HepG2 (cell line): Measurements from ENCODE around the gene ERBB4. TPM values are rescaled to one million over a fixed set of nuclear protein-coding genes. Genes with fewer than 3 reads are reported as not detected.

Experiments
- ATAC-seq: fragments of 200-7000 bp; cut with Tn5 transposase; 3 replicates; pipeline ENCODE4 v1.9.1; 2020; ENCODE audit warnings: mild to moderate bottlenecking, moderate library complexity
- BruUV-seq: library from RNA; stranded (reverse); fragments of 400-500 nt; replicated peaks from 2 replicates; lab custom pipeline; 2021; lab: Mats Ljungman, UMichigan
- CTCF ChIA-PET: fragments of 300-600 bp; formaldehyde crosslinking; extraction: SDS; loops from one replicate; lab custom pipeline; 2021; ENCODE audit warnings: low total read pairs, inconsistent platforms, low intra/inter-chr PET ratio; lab: Yijun Ruan, JAX
- POLR2A ChIA-PET: fragments of 350-600 bp; sonication (Branson Sonifier 250); formaldehyde crosslinking; loops from one replicate; lab custom pipeline; 2020; ENCODE audit warnings: antibody characterized with exemption, inconsistent platforms; lab: Yijun Ruan, JAX
- DNase-seq: peaks from one replicate; pipeline ENCODE4 v3.0.0-alpha.2; 2015; ENCODE audit warnings: low spot score
- FAIRE-seq: peaks from 3 replicates; lab custom pipeline; 2011; peaks lifted over from hg19 to GRCh38; lab: Jason Lieb, UNC
- H2AFZ ChIP-seq: one replicate; pipeline ENCODE4 v1.6.1; 2011; ENCODE audit warnings: low read length, inconsistent platforms
- H3K27ac ChIP-seq: fragments of 300-600 bp; 3 replicates; pipeline ENCODE4 v1.8.0; 2011; ENCODE audit warnings: mixed run types, mild to moderate bottlenecking, mixed read lengths, low read length, inconsistent platforms; ENCODE audit not compliant: insufficient read depth; ENCODE audit errors: extremely low read length
- H3K27me3 ChIP-seq, 2 experiments: fragments of 200-600 bp in 1 of 2; 2 replicates in 1 of 2; 3 replicates in 1 of 2; pipeline versions ENCODE4 v1.6.0 to v1.8.0; 2011; ENCODE audit warnings: low read length in 2 of 2, mild to moderate bottlenecking in 2 of 2, moderate library complexity in 2 of 2, inconsistent platforms in 1 of 2; ENCODE audit not compliant: insufficient read depth in 2 of 2, control insufficient read depth in 1 of 2
- H3K36me3 ChIP-seq, 2 experiments: fragments of 200-600 bp in 1 of 2; replicated peaks in 1 of 2; 2 replicates in 1 of 2; 3 replicates in 1 of 2; pipeline versions ENCODE4 v1.5.1 to v1.8.0; 2011; ENCODE audit warnings: low read length in 2 of 2, inconsistent platforms in 1 of 2; ENCODE audit not compliant: insufficient read depth in 2 of 2, control insufficient read depth in 1 of 2
- H3K4me1 ChIP-seq: 2 replicates; pipeline ENCODE4 v1.5.1; 2012; ENCODE audit warnings: low read length, inconsistent platforms; ENCODE audit not compliant: insufficient read depth
- H3K4me2 ChIP-seq: 2 replicates; pipeline ENCODE4 v1.6.0; 2011; ENCODE audit warnings: low read depth, low read length, inconsistent platforms
- H3K4me3 ChIP-seq, 3 experiments: fragments of 200-600 bp in 1 of 3; sonication (generic), shearing (Covaris generic) in 1 of 3; replicated peaks in 1 of 3; 2 replicates each; pipeline ENCODE4 v1.5.1; 2011 to 2016; ENCODE audit warnings: low read length in 3 of 3, inconsistent platforms in 2 of 3, low read depth in 2 of 3, mild to moderate bottlenecking in 2 of 3, control low read depth in 1 of 3, mixed read lengths in 1 of 3; ENCODE audit not compliant: insufficient read depth in 1 of 3
- H3K79me2 ChIP-seq: one replicate; pipeline ENCODE4 v1.6.1; 2011; ENCODE audit warnings: low read length, inconsistent platforms; ENCODE audit not compliant: insufficient read depth
- H3K9ac ChIP-seq: 2 replicates; pipeline ENCODE4 v1.6.0; 2011; ENCODE audit warnings: mild to moderate bottlenecking, low read depth, low read length, inconsistent platforms; ENCODE audit not compliant: insufficient read depth
- H3K9me3 ChIP-seq: 2 replicates; pipeline ENCODE4 v1.5.1; 2012; ENCODE audit warnings: mild to moderate bottlenecking, low read length
- H4K20me1 ChIP-seq: 2 replicates; pipeline ENCODE4 v1.6.0; 2011; ENCODE audit warnings: inconsistent platforms, mild to moderate bottlenecking, low read length, moderate library complexity; ENCODE audit not compliant: insufficient read depth
- HMGA1 ChIP-seq: sonication (generic); formaldehyde crosslinking; conservative IDR thresholded peaks from 2 replicates; pipeline ENCODE4 v1.4.0; 2020; ENCODE audit warnings: missing genetic modification reagents
- HNF4A ChIP-seq: sonication (generic); formaldehyde crosslinking; IDR thresholded peaks from 2 replicates; pipeline ENCODE4 v1.4.0; 2020; ENCODE audit warnings: missing genetic modification reagents
- PPARG ChIP-seq: conservative IDR thresholded peaks from 2 replicates; pipeline ENCODE4 v1.6.1; 2016; ENCODE audit warnings: missing biosample characterization, missing genetic modification reagents
- TARDBP ChIP-seq: sonication (generic); formaldehyde crosslinking; IDR thresholded peaks from 2 replicates; pipeline ENCODE4 v1.8.0; 2022; ENCODE audit warnings: mild to moderate bottlenecking, missing genetic modification reagents
- ZFP36L2 ChIP-seq: sonication (generic); formaldehyde crosslinking; IDR thresholded peaks from 2 replicates; pipeline ENCODE4 v1.4.0; 2020; ENCODE audit warnings: missing genetic modification reagents
- ZNF382 ChIP-seq: sonication (generic); formaldehyde crosslinking; IDR thresholded peaks from 2 replicates; pipeline ENCODE4 v1.5.0; 2020; ENCODE audit warnings: missing genetic modification reagents, mild to moderate bottlenecking, borderline replicate concordance
- ZNF740 ChIP-seq: sonication (generic); formaldehyde crosslinking; IDR thresholded peaks from 2 replicates; pipeline ENCODE4 v1.4.0; 2020; ENCODE audit warnings: missing genetic modification reagents
- WGBS: methylation state at CpG from one replicate; pipeline ENCODE4 v1.1.6; 2017; ENCODE audit warnings: low lambda C conversion rate; 5-methylcytosine and 5-hydroxymethylcytosine counted together
- in situ Hi-C: cut with HindIII; loops from 2 replicates; pipeline ENCODE4 v1.10.0; 2017; ENCODE audit warnings: low pct_unique_long_range_greater_than_20kb; ENCODE audit not compliant: extremely low pct_ligation_motif_present
- intact Hi-C: fragments of 100-400 bp; cut with micrococcal nuclease; formaldehyde crosslinking; loops from one replicate; pipeline ENCODE4 v1.10.0; 2022; ENCODE audit not compliant: unreplicated experiment
- polyA plus RNA-seq, 8 experiments: library from polyadenylated mRNA; depleted of rRNA in 3 of 8; stranded (reverse) in 7 of 8; unstranded in 1 of 8; fragments of >200 nt; fragmentation: Illumina TruSeq in 4 of 8; extraction: Trizol in 4 of 8; gene quantifications; 2 replicates each; pipeline versions ENCODE4 v1.2.1 to v1.2.3, GENCODE V29; 2011 to 2016; ENCODE audit warnings: low read depth in 4 of 8, missing spikeins in 1 of 8, mixed read lengths in 1 of 8; ENCODE audit not compliant: insufficient read depth in 1 of 8
- total RNA-seq, 5 experiments: library from RNA; depleted of rRNA; stranded (reverse); fragments of >200 nt; fragmentation: Illumina TruSeq; extraction: Trizol; gene quantifications; 2 replicates each; pipeline ENCODE4 v1.2.3, GENCODE V29; 2016; ENCODE audit warnings: low read depth in 1 of 5
- TF ChIP-seq, protein P1 (sequence below): sonication (generic); formaldehyde crosslinking; IDR thresholded peaks from 2 replicates; pipeline ENCODE4 v1.5.0; 2020; ENCODE audit warnings: mild to moderate bottlenecking, low read depth, missing genetic modification reagents, borderline replicate concordance
- TF ChIP-seq, protein P2 (sequence below): sonication (generic); formaldehyde crosslinking; IDR thresholded peaks from 2 replicates; pipeline ENCODE4 v1.5.0; 2020; ENCODE audit warnings: mild to moderate bottlenecking, missing genetic modification reagents

The ERBB4 gene
- total and polyA plus RNA-seq, 2 of the 13 experiments (the other 11 are each of a cell fraction or from before 2014, with no cell fraction given) = not detected

DNA sequence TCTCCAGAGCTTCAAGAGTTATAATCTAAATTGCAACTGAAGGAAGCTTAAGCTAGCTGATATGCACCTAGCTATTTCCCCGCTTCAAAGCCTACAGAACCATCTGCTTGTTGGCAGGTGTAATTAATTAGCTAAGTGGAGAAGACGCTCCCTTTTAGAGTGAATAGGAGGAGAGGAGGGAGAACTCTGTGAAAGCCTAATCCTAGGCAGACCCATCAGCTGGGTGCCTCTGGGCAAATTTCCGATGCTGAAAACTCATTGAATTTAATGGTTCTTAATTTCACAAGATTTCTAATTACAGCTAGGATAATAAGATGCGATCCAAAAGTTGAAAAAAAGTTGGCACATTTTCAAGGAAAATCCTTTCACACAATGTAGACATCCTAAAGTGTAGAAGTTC is 735.9 kb downstream of the ERBB4 start:
- CTCF ChIA-PET = no interaction called here
- H3K4me3 ChIP-seq = no peak overlapping the region
- no peaks in the 10 kb centered on the region for H3K79me2 ChIP-seq
- no peak overlapping the region for H2AFZ ChIP-seq
- POLR2A ChIA-PET = no interaction called here
- H3K27ac ChIP-seq = no peak overlapping the region
- FAIRE-seq (no peak), ATAC-seq (no peak), DNase-seq (no peak)
- in situ Hi-C loops = no loop called here
- no peaks in the 10 kb centered on the region for H3K36me3 ChIP-seq
- no peaks in the 10 kb centered on the region for H3K4me1 ChIP-seq
- no peaks in the 10 kb centered on the region for H4K20me1 ChIP-seq
- H3K4me2 ChIP-seq = no peak overlapping the region
- TF ChIP-seq TARDBP (CRISPR knock-in tag) (no peak), ZNF740 (CRISPR knock-in tag) (no peak), ZFP36L2 (no peak), HNF4A (CRISPR knock-in tag) (no peak), PPARG (CRISPR knock-in tag) (no peak), HMGA1 (CRISPR knock-in tag) (no peak), ZNF382 (no peak)
- TF ChIP-seq, protein P1, sequence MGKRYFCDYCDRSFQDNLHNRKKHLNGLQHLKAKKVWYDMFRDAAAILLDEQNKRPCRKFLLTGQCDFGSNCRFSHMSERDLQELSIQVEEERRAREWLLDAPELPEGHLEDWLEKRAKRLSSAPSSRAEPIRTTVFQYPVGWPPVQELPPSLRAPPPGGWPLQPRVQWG (CRISPR knock-in tag) = no peak
- TF ChIP-seq, protein P2, sequence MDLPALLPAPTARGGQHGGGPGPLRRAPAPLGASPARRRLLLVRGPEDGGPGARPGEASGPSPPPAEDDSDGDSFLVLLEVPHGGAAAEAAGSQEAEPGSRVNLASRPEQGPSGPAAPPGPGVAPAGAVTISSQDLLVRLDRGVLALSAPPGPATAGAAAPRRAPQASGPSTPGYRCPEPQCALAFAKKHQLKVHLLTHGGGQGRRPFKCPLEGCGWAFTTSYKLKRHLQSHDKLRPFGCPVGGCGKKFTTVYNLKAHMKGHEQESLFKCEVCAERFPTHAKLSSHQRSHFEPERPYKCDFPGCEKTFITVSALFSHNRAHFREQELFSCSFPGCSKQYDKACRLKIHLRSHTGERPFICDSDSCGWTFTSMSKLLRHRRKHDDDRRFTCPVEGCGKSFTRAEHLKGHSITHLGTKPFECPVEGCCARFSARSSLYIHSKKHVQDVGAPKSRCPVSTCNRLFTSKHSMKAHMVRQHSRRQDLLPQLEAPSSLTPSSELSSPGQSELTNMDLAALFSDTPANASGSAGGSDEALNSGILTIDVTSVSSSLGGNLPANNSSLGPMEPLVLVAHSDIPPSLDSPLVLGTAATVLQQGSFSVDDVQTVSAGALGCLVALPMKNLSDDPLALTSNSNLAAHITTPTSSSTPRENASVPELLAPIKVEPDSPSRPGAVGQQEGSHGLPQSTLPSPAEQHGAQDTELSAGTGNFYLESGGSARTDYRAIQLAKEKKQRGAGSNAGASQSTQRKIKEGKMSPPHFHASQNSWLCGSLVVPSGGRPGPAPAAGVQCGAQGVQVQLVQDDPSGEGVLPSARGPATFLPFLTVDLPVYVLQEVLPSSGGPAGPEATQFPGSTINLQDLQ (CRISPR knock-in tag) = no peak
- no peak overlapping the region for H3K9ac ChIP-seq
- WGBS = 7% methylated on average over 4 of the region's 4 CpGs
- no peaks in the 10 kb centered on the region for H3K27me3 ChIP-seq
- intact Hi-C loops = no loop called here
- H3K9me3 ChIP-seq = no peaks in the 10 kb centered on the region
- no TSS peak for BruUV-seq
